Aorta (tissue), 5 donors: ENCODE data around the gene GPR153. TPM values are rescaled to one million over a fixed set of nuclear protein-coding genes. Genes with fewer than 3 reads are reported as not detected.

Experiments used
- ATAC-seq: fragments of 200-7000 bp; cut with Tn5 transposase; one replicate; pipeline ENCODE4 v1.9.1; 2022; ENCODE audit warnings: moderate library complexity; ENCODE audit not compliant: low FRiP score
- DNase-seq, 2 donors: peaks; one replicate each; pipeline ENCODE4 v3.0.0-alpha.2; 2020
- H3K27ac ChIP-seq, 2 donors: one replicate each; pipeline ENCODE4 v1.5.1; 2013; ENCODE audit warnings: low read length in 2 of 2, mild to moderate bottlenecking in 2 of 2, moderate library complexity in 2 of 2, control low read depth in 1 of 2, inconsistent platforms in 1 of 2, low read depth in 1 of 2
- H3K27me3 ChIP-seq, 2 donors: one replicate each; pipeline ENCODE4 v1.6.1; 2013; ENCODE audit warnings: control low read depth in 1 of 2, low read length in 1 of 2, mild to moderate bottlenecking in 1 of 2, moderate library complexity in 1 of 2; ENCODE audit not compliant: insufficient read depth in 2 of 2, control insufficient read depth in 1 of 2
- H3K36me3 ChIP-seq, 2 donors: one replicate each; pipeline ENCODE4 v1.6.1; 2013; ENCODE audit warnings: control low read depth in 1 of 2, low read length in 1 of 2, mild to moderate bottlenecking in 1 of 2; ENCODE audit not compliant: insufficient read depth in 2 of 2, control insufficient read depth in 1 of 2
- H3K4me1 ChIP-seq, 2 donors: one replicate each; pipeline ENCODE4 v1.6.1; 2013; ENCODE audit warnings: low read length in 2 of 2, control low read depth in 1 of 2, mild to moderate bottlenecking in 1 of 2, moderate library complexity in 1 of 2; ENCODE audit not compliant: insufficient read depth in 2 of 2, control insufficient read depth in 1 of 2
- H3K4me3 ChIP-seq, 2 donors: one replicate each; pipeline ENCODE4 v1.5.1; 2013; ENCODE audit warnings: low read length in 2 of 2, control low read depth in 1 of 2, mild to moderate bottlenecking in 1 of 2
- H3K9me3 ChIP-seq: one replicate; pipeline ENCODE4 v1.6.1; 2013; ENCODE audit warnings: mild to moderate bottlenecking, low read length; ENCODE audit not compliant: control insufficient read depth
- WGBS, 2 donors: extraction: QIAGEN DNeasy Blood & Tissue Kit; methylation state at CpG; one replicate each; pipeline ENCODE4 v1.1.7; 2013; 5-methylcytosine and 5-hydroxymethylcytosine counted together
- intact Hi-C, 2 donors: fragments of 100-400 bp; cut with DNase I; formaldehyde crosslinking; loops; one replicate each; pipeline versions ENCODE4 v1.14.2 to v1.15.0; 2022
- polyA plus RNA-seq, 2 donors: library from polyadenylated mRNA; stranded (reverse); fragments of 200-250 nt; gene quantifications; one replicate each; pipeline ENCODE4 v1.2.3, GENCODE V29; 2013
- total RNA-seq, 2 donors: library from RNA; stranded (reverse); fragmentation: NEBNext Ultra II Directional; extraction: Animal tissue kit (Norgen Biotek cat#: 25700); gene quantifications; one replicate each; pipeline ENCODE4 v1.2.1, GENCODE V29; 2021
- donor health status: healthy with polysubstance abuse.
- donor health status: Bipolar disorder and iron deficiency.
- donor health status: DM: no; HTN: no; CAD: no.
- donor health status: DM: no; HTN: no; CAD: no.
- donor health status: DM: yes; HTN: yes; CAD: no.

GPR153 gene
- total and polyA plus RNA-seq, 4 donors = 3.7 to 17.0 (median 4.4) TPM

DNA sequence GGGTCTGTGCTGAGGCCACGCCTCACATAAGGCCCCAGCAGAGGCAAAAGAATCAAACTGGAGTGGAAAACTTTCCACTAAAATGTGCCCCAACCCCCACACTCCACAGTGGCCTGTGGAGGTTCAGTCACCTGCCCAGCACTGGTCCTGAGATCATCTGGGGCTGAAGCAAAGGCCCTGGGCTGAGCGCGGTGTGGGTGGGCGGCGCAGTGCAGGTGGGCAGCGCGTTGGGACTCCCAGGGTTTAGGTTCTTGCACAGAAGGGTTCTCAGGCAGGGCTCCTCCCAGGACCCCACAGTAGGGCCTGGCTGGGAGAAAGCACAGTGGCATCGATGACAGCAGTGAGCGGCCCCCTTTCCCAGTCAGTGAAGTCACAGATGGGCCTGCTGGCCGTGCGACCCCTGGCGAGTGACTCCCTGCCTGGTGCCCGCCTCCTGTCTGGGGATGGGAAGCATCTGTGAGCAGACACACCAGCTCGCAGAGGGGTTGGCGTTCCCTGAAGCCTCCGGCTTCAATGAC is 13.8 kb upstream of the GPR153 start:
- H3K27ac ChIP-seq = no peak overlapping the region
- H3K9me3 ChIP-seq = no peaks in the 10 kb centered on the region
- H3K36me3 ChIP-seq = no peaks in the 10 kb centered on the region
- no peak overlapping the region for H3K4me3 ChIP-seq
- intact Hi-C loops = no loop called here
- WGBS, 2 donors = 97 to 99% methylated on average over 16 of the region's 16 CpGs
- H3K4me1 ChIP-seq = no peaks in the 10 kb centered on the region
- ATAC-seq = no peak
- H3K27me3 ChIP-seq = no peaks in the 10 kb centered on the region
- no peak for DNase-seq

DNA sequence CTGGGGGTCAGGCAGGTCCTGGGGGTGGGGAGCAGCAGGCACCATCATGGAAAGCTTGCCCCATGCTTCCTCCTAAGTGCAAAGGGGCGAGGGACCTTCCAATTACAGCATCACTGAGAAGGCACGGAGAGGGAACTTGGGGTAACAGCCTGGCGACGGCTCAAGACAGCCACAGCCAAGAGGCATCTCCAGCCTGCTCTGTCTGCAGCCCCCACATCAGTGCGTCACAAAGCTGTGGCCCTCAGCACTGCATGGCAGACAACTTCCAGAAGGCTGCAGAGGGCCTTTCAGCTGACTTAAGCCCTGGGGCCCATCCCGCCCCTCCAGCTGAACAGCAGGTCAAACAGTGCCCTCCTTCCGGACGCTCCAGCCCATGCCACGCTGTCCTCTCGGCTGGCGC is 13.2 kb upstream of the GPR153 start:
- 96 to 97% methylated on average over 11 of the region's 11 CpGs for WGBS, 2 donors
- ATAC-seq (no peak), DNase-seq (no peak)
- Histone ChIP-seq H3K27ac (no peak overlapping the region), H3K4me3 (no peak overlapping the region), H3K36me3 (no peaks in the 10 kb centered on the region), H3K9me3 (no peaks in the 10 kb centered on the region), H3K4me1 (no peaks in the 10 kb centered on the region), H3K27me3 (no peaks in the 10 kb centered on the region)
- intact Hi-C loops = no loop called here

DNA sequence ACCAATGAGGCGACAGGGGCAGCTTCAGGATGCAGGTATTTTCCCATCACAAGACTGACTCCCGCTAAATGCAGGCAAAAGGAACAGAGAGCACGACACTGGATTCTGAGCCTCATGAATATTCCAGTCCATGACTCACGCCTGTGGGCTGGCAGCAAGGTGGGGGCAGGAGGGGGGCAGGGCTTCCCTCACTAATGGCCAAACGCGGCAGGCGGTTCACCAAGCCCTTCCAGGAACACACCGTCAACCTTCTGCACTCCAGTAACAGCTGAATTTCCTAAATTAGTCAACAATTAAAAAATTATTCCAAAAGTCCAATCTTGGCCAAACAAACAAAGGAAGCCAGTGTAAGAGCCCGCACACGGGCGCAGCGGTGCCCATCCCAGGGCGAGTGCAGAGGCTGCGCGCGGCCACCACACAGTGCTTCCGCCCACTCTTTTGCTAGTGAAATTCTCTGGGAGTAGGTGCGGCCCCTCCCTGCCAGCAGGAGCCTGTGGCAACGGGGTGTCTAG is 12.5 kb upstream of the GPR153 start:
- intact Hi-C loops = no loop called here
- no peak overlapping the region for H3K4me3 ChIP-seq
- H3K36me3 ChIP-seq = no peaks in the 10 kb centered on the region
- 91 to 94% methylated on average over 19 of the region's 19 CpGs for WGBS, 2 donors
- no peaks in the 10 kb centered on the region for H3K4me1 ChIP-seq
- H3K27ac ChIP-seq = no peak overlapping the region
- DNase-seq (no peak), ATAC-seq (no peak)
- no peaks in the 10 kb centered on the region for H3K9me3 ChIP-seq
- H3K27me3 ChIP-seq = no peaks in the 10 kb centered on the region

DNA sequence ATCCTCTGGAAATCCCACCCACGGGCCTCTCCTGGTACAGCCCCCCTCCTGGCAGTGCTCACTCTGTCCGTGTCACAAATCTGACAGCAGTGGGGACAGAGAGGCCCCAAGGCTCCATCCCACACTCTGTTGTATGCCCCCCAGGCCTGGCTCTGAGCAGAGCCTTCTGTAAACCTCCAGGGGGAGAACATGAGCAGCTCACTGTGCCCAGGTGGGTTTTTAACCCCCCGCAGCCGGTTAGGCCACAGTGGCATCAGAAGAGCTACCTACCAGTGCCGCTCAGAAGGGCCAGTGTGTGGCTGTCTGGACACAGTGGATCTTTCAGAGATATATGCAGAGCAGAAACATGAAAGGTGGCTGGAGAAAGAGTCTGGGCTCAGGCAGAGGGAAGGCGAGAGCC is 12.0 kb upstream of the GPR153 start:
- 90 to 92% methylated on average over 6 of the region's 6 CpGs for WGBS, 2 donors
- no peak overlapping the region for H3K4me3 ChIP-seq
- DNase-seq (no peak), ATAC-seq (no peak)
- no peaks in the 10 kb centered on the region for H3K9me3 ChIP-seq
- no peaks in the 10 kb centered on the region for H3K36me3 ChIP-seq
- H3K27ac ChIP-seq = no peak overlapping the region
- no peaks in the 10 kb centered on the region for H3K4me1 ChIP-seq
- intact Hi-C loops = no loop called here
- H3K27me3 ChIP-seq = no peaks in the 10 kb centered on the region

DNA sequence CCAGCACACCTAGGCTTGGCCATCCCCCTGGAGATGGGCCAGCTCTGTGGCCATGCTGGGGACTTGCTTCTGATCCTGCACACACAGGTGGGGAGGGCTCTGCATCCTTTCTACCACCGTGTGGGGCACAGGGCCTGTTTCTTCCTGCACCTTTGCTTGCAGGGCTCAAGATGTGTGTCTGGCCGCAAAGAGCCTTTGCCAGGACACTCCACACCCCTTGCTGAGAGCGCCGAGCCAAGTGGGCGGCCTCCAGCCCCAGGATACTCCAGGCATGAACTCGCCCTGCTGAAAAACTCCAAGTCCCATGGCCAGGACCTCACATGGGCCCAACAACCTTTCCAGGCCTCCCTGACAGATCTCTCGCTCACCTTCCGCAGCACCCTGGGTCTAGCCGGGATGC is 11.6 kb upstream of the GPR153 start:
- no peaks in the 10 kb centered on the region for H3K4me1 ChIP-seq
- no peak overlapping the region for H3K27ac ChIP-seq
- no peak overlapping the region for H3K4me3 ChIP-seq
- ATAC-seq (no peak), DNase-seq (no peak)
- H3K27me3 ChIP-seq = no peaks in the 10 kb centered on the region
- no peaks in the 10 kb centered on the region for H3K9me3 ChIP-seq
- intact Hi-C loops = no loop called here
- no peaks in the 10 kb centered on the region for H3K36me3 ChIP-seq
- 89 to 92% methylated on average over 9 of the region's 9 CpGs for WGBS, 2 donors

DNA sequence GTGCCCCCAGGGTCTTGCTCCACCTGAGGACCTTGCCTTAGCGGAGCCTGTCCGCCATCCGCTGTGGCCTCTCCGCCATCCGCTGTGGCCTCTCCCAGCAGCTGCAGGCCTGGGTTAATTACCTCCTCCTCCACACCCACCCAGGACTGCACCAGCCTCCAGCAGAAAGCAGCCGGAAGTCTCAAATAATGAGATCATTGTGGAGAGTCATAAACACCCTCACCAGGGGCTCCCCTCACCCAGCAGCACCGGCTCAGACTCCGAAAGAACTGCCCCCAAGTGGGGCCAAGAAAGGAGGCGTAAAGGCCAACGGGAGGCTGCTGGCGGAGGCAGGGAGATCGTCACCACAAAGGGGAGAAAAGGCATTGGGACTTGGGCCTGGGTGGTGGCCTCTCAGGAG is 10.7 kb upstream of the GPR153 start:
- Histone ChIP-seq H3K27ac (no peak overlapping the region), H3K27me3 (no peaks in the 10 kb centered on the region), H3K36me3 (no peaks in the 10 kb centered on the region), H3K4me3 (no peak overlapping the region), H3K9me3 (no peaks in the 10 kb centered on the region), H3K4me1 (no peaks in the 10 kb centered on the region)
- 94% methylated on average over 12 of the region's 12 CpGs for WGBS, 2 donors
- ATAC-seq (no peak), DNase-seq (no peak)
- intact Hi-C loops = no loop called here

DNA sequence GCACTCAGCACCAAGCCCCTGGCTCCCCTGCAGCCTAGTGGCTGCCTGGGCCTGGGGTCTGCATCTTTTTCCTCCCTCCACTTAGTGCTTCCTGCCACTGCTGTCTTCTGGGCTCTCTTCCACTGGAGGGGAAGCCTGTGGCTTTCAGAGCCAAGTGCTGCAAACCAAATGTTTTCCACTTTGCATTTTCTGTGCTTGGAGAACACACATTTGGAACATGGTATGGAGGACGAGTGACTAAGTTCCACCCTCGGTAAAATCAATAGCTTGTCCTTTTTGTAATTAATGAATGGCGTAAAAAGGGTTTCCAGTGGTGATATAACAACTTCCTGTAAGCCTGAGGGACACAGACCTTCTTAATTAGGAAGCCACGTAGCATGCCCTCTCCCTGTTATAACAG is 10.1 kb upstream of the GPR153 start:
- WGBS, 2 donors = 80% methylated on average over 4 of the region's 4 CpGs
- Histone ChIP-seq H3K9me3 (no peaks in the 10 kb centered on the region), H3K36me3 (no peaks in the 10 kb centered on the region), H3K27me3 (no peaks in the 10 kb centered on the region), H3K4me1 (no peaks in the 10 kb centered on the region), H3K27ac (no peak overlapping the region), H3K4me3 (no peak overlapping the region)
- ATAC-seq (no peak), DNase-seq (no peak)
- intact Hi-C loops = no loop called here

DNA sequence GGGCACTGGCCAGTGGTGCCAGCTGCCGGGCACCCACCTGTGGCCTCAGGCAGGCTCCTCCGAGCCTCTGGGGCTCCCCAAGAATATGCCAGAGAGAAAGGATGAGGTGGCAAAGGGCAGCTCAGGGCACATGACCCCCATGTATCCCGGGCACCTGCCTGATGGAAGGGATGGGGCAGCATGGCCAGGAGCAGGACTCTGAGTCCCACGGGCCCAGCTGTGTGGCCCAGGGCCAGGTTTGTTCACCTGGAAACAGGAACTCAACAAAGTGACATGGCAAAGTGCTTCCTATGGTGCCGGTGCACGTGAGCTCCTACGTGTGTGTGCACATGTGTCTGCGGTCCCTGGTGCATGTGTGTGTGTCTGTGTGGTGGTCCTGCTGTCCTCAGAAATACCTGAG is 9.5 kb upstream of the GPR153 start:
- Histone ChIP-seq H3K4me1 (no peaks in the 10 kb centered on the region), H3K36me3 (no peaks in the 10 kb centered on the region), H3K9me3 (no peaks in the 10 kb centered on the region), H3K27me3 (no peaks in the 10 kb centered on the region), H3K4me3 (no peak overlapping the region), H3K27ac (no peak overlapping the region)
- no peak for ATAC-seq
- 85 to 88% methylated on average over 8 of the region's 8 CpGs for WGBS, 2 donors
- intact Hi-C loops = no loop called here
- DNase-seq = no peak

DNA sequence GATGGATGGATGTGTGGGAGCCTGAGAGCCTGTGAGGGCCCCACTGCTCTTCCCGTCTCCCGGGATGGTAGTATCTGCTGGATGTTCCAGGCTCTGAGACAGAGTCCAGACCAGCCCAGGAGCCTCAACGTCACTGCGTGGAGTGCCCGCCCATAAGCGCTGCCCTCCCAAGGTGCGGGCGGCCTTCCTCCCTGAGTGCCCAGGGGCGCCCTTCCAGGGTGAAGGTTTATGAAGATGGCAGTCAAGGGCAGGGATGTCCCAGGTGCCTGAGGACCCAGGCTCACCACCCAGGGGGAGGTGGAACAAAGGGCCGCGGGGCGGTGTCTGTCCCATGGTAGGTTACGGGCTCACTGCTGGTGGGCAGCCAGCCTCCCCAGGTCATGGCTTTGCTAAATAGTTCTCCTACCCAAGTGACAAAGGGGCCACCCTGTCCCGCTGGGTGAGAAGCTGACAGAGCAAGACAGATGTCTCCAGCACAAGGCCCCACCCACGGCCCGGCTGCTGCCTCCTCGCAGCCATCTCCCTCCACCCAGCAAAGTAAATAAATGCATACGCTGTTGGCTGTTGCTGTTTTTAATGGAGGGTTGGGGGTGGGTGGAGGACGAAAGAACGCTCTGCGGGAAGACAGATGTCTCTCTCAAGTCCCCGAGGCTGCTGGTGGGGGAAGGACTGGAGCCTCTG is 9.0 kb upstream of the GPR153 start:
- Histone ChIP-seq H3K4me1 (no peaks in the 10 kb centered on the region), H3K27me3 (no peaks in the 10 kb centered on the region), H3K9me3 (no peaks in the 10 kb centered on the region), H3K27ac (no peak overlapping the region), H3K36me3 (no peaks in the 10 kb centered on the region), H3K4me3 (no peak overlapping the region)
- intact Hi-C loops = no loop called here
- 91 to 92% methylated on average over 22 of the region's 22 CpGs for WGBS, 2 donors
- ATAC-seq (no peak), DNase-seq (no peak)
